Chondrocyte (in vitro differentiated cells): ENCODE results near the gene LRRC53. TPM values are rescaled to one million over a fixed set of nuclear protein-coding genes. Genes with fewer than 3 reads are reported as not detected.
A peak's percentile ranks its signal among the peaks of the same experiment; 100 is the strongest.

Experiments
- DNase-seq: peaks from one replicate; pipeline ENCODE4 v3.0.0; 2021; ENCODE audit warnings: mixed read lengths, low spot score
- H3K27ac Mint-ChIP-seq: one replicate; pipeline ENCODE4 v1.8.0; 2021; ENCODE audit warnings: mild to moderate bottlenecking, moderate library complexity, mixed read lengths; ENCODE audit not compliant: unreplicated experiment
- H3K27me3 Mint-ChIP-seq: 2 replicates; pipeline ENCODE4 v1.8.0; 2021; ENCODE audit warnings: low read depth, mixed read lengths
- H3K36me3 Mint-ChIP-seq: 2 replicates; pipeline ENCODE4 v1.8.0; 2021; ENCODE audit warnings: low read depth, mixed read lengths
- H3K4me1 Mint-ChIP-seq: 2 replicates; pipeline ENCODE4 v1.8.0; 2021; ENCODE audit warnings: low read depth, mild to moderate bottlenecking, mixed read lengths
- H3K4me3 Mint-ChIP-seq: one replicate; pipeline ENCODE4 v1.8.0; 2021; ENCODE audit warnings: mild to moderate bottlenecking, moderate library complexity, mixed read lengths; ENCODE audit not compliant: unreplicated experiment
- H3K9me3 Mint-ChIP-seq: 2 replicates; pipeline ENCODE4 v1.8.0; 2021; ENCODE audit warnings: low read depth, mixed read lengths
- total RNA-seq: library from RNA; stranded (reverse); gene quantifications from 3 replicates; pipeline ENCODE4 v1.2.1, GENCODE V29; 2021
- TF ChIP-seq, protein P1 (sequence below): fragments of 200-600 bp; sonication (generic); IDR thresholded peaks from 2 replicates; pipeline ENCODE4 v1.5.0; 2021; ENCODE audit warnings: antibody characterized with exemption, mild to moderate bottlenecking, moderate library complexity

LRRC53 gene
- total RNA-seq, 1 donor from 2014 or later = not detected

DNA sequence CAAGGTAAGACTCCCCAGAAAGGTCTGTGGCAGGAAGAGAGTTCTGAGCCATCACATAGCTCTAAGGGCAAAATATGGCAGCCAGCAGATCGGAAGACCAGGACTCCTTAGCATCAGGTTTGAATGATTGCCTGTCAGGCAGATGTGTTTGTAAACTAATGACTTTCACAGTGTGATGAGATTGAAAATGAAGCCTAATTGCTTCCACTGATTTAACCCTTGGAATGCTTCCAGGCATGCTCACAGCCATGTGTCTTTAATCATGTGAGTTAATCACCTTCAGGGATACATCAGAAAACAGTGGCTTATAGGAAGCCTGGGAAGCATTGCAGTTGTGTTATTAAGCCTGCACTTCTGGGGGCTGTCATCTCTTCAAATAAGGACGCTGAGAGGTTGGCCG is 82.8 kb downstream of the LRRC53 start:
- no peak for DNase-seq
- Mint-ChIP-seq H3K9me3 (no peaks in the 10 kb centered on the region), H3K4me1 (peaks cover 18% of the 10 kb centered on the region), H3K27me3 (peaks cover 2% of the 10 kb centered on the region), H3K27ac (no peak overlapping the region), H3K36me3 (no peaks in the 10 kb centered on the region), H3K4me3 (no peak overlapping the region)
- TF ChIP-seq, protein P1, sequence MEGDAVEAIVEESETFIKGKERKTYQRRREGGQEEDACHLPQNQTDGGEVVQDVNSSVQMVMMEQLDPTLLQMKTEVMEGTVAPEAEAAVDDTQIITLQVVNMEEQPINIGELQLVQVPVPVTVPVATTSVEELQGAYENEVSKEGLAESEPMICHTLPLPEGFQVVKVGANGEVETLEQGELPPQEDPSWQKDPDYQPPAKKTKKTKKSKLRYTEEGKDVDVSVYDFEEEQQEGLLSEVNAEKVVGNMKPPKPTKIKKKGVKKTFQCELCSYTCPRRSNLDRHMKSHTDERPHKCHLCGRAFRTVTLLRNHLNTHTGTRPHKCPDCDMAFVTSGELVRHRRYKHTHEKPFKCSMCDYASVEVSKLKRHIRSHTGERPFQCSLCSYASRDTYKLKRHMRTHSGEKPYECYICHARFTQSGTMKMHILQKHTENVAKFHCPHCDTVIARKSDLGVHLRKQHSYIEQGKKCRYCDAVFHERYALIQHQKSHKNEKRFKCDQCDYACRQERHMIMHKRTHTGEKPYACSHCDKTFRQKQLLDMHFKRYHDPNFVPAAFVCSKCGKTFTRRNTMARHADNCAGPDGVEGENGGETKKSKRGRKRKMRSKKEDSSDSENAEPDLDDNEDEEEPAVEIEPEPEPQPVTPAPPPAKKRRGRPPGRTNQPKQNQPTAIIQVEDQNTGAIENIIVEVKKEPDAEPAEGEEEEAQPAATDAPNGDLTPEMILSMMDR = no peak

DNA sequence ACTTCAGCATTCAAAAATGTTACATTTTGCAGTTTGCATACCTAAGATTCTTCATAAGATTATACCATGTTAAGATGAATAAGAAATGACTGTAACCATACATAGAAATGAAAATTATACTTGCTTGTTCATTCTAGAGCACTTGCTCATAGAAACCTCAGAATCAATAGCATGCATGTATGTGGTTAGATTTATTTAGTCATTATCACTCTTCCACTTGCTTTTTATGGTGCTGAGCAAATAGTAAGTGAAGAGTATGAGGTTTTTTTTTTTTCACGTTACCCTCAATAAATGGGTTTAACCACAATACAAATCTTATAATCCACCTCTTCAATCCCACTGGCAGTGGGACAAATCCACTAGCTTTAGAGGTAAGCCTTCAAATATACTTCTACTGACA is 84.7 kb downstream of the LRRC53 start:
- Mint-ChIP-seq H3K36me3 (no peaks in the 10 kb centered on the region), H3K4me3 (no peak overlapping the region), H3K9me3 (no peaks in the 10 kb centered on the region), H3K4me1 (peaks cover 18% of the 10 kb centered on the region), H3K27ac (no peak overlapping the region), H3K27me3 (peaks cover 2% of the 10 kb centered on the region)
- DNase-seq = no peak
- TF ChIP-seq, protein P1 = no peak

DNA sequence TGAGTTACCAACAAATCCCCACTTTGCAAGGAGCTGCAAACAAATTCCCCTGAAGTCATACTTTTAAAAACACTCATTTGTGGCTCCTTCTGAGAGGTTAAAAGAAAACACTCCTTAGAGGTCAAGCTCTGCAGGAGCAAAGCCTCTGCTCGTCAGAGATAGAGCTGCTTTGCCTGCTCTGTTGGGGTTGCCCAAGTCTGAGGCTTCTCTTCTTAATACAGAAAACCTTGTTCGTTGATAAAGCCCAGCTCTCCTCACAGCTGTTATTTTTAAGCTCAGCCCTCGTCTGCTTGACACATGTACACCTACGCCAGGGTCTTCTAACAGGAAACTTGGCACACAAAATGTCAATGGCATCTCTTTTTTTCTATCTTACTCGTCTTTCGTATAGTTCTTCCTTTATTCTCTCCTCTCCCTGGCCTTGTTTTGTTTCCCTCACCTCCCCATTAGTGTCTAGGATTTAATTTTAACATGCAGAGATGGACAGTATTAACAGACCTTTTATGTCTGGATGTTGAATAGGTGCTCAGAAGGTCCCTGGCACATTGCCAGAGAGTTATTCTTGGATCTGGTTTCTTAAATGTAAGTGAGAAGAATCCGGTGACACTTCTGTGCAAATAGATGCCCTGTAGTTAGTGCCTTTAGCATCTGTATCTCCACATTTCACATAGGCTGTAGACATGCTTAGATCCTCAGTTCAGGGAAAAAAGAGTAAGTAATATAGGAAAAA is 86.0 kb downstream of the LRRC53 start:
- Mint-ChIP-seq H3K9me3 (no peaks in the 10 kb centered on the region), H3K27ac (no peak overlapping the region), H3K36me3 (no peaks in the 10 kb centered on the region), H3K4me1 (peaks cover 18% of the 10 kb centered on the region), H3K4me3 (no peak overlapping the region), H3K27me3 (no peaks in the 10 kb centered on the region)
- DNase-seq = no peak
- TF ChIP-seq, protein P1 = no peak

DNA sequence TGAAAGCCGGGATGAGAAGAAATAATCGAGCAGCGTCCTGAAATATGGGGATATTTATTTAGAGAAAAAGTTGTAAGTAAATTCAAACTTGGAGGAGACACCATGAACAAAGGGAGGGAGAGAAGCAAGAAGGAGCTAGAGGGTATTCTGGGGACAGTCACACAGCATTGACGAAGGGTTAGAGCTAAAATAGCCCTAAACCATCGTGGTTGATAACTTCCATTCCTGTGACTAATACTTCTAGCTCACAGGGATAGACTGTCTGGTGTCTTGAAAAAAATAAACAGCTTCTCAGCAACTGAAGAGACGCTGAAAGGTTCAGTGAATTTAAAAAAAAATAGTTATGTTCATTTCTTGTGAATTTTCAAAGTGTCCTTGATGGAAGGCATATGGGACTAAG is 86.7 kb downstream of the LRRC53 start:
- H3K27ac Mint-ChIP-seq = peak overlapping the region; percentile 79
- no peaks in the 10 kb centered on the region for H3K36me3 Mint-ChIP-seq
- H3K4me1 Mint-ChIP-seq = peaks cover 23% of the 10 kb centered on the region
- H3K9me3 Mint-ChIP-seq = no peaks in the 10 kb centered on the region
- no peak overlapping the region for H3K4me3 Mint-ChIP-seq
- TF ChIP-seq, protein P1 = no peak
- H3K27me3 Mint-ChIP-seq = no peaks in the 10 kb centered on the region
- no peak for DNase-seq

DNA sequence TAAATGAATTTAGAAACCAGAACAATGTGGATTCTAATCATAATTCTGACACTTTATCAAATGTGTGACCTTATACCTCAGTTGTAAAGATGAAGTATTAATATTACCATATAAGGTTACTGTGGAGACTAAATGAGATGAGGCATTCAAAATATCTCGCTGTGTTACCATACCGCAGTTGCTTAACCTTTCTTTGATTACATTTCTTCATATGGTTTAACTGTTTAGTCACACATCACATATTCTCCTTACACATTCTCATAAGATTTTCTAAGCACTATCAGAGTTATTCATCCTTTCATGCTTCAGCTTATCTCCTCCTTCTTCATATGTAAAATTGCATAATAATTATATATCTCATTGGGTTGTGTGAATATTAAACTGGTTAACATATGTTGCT is 88.9 kb downstream of the LRRC53 start:
- TF ChIP-seq, protein P1 = no peak
- H3K27ac Mint-ChIP-seq = no peak overlapping the region
- no peak overlapping the region for H3K4me3 Mint-ChIP-seq
- peaks cover 25% of the 10 kb centered on the region for H3K4me1 Mint-ChIP-seq
- H3K36me3 Mint-ChIP-seq = no peaks in the 10 kb centered on the region
- no peaks in the 10 kb centered on the region for H3K9me3 Mint-ChIP-seq
- H3K27me3 Mint-ChIP-seq = peaks cover 1% of the 10 kb centered on the region
- no peak for DNase-seq
